Parathyroid adenoma (tissue), 2 donors: Measurements from ENCODE around the gene MOBP.

Source experiments
- H2AFZ ChIP-seq: fragments of 300-600 bp; sonication (generic); one replicate; pipeline ENCODE4 v1.7.0; 2017; ENCODE audit warnings: antibody characterized with exemption, mild to moderate bottlenecking
- H3K27ac ChIP-seq: fragments of 300-600 bp; sonication (generic); one replicate; pipeline ENCODE4 v1.7.0; 2017
- H3K27me3 ChIP-seq: fragments of 300-600 bp; sonication (generic); one replicate; pipeline ENCODE4 v1.7.0; 2017; ENCODE audit warnings: low read length; ENCODE audit not compliant: control insufficient read depth, insufficient read depth
- H3K36me3 ChIP-seq: fragments of 300-600 bp; sonication (generic); one replicate; pipeline ENCODE4 v1.7.0; 2017; ENCODE audit warnings: low read length; ENCODE audit not compliant: control insufficient read depth, insufficient read depth
- H3K4me1 ChIP-seq: fragments of 300-600 bp; sonication (generic); one replicate; pipeline ENCODE4 v1.7.0; 2017; ENCODE audit warnings: control low read depth
- H3K4me2 ChIP-seq: fragments of 300-600 bp; sonication (generic); one replicate; pipeline ENCODE4 v1.7.0; 2017; ENCODE audit warnings: low read length
- H3K4me3 ChIP-seq: fragments of 300-600 bp; sonication (generic); one replicate; pipeline ENCODE4 v1.7.0; 2017; ENCODE audit warnings: low read depth, low read length
- H3K79me2 ChIP-seq: fragments of 300-600 bp; sonication (generic); one replicate; pipeline ENCODE4 v1.7.0; 2017; ENCODE audit warnings: control low read depth
- H3K9ac ChIP-seq: fragments of 300-600 bp; sonication (generic); one replicate; pipeline ENCODE4 v1.7.0; 2017; ENCODE audit warnings: mild to moderate bottlenecking
- H3K9me3 ChIP-seq: fragments of 300-600 bp; sonication (generic); one replicate; pipeline ENCODE4 v1.7.0; 2017; ENCODE audit warnings: low read length; ENCODE audit not compliant: control insufficient read depth
- CTCF ChIP-seq: fragments of 300-600 bp; sonication (generic); IDR thresholded peaks from one replicate; pipeline ENCODE4 v1.7.0; 2017; ENCODE audit warnings: antibody characterized with exemption, mild to moderate bottlenecking
- donor health status: primary hyperparathyroidism.

The MOBP gene

GRCh38 chr3:39433642-39434041 lies 33.8 kb upstream of the MOBP start:
- Histone ChIP-seq H3K79me2 (no peaks in the 10 kb centered on the region), H3K27ac (peak overlapping the region; percentile 5), H3K9me3 (no peaks in the 10 kb centered on the region), H3K36me3 (no peaks in the 10 kb centered on the region), H2AFZ (peak overlapping the region; percentile 8), H3K4me2 (no peak overlapping the region), H3K4me3 (no peak overlapping the region), H3K9ac (no peak overlapping the region), H3K27me3 (no peaks in the 10 kb centered on the region), H3K4me1 (peaks cover 3% of the 10 kb centered on the region)
- TF ChIP-seq CTCF = no peak

GRCh38 chr3:39434574-39434973 lies 32.9 kb upstream of the MOBP start:
- Histone ChIP-seq H3K9ac (no peak overlapping the region), H3K4me1 (peaks cover 9% of the 10 kb centered on the region), H3K27me3 (no peaks in the 10 kb centered on the region), H3K4me2 (no peak overlapping the region), H3K9me3 (no peaks in the 10 kb centered on the region), H3K27ac (no peak overlapping the region), H3K79me2 (no peaks in the 10 kb centered on the region), H2AFZ (no peak overlapping the region), H3K36me3 (no peaks in the 10 kb centered on the region), H3K4me3 (no peak overlapping the region)
- TF ChIP-seq CTCF = no peak

GRCh38 chr3:39435006-39435748 lies 32.3 kb upstream of the MOBP start:
- peaks cover 9% of the 10 kb centered on the region for H3K4me1 ChIP-seq
- H3K27ac ChIP-seq = no peak overlapping the region
- no peak for TF ChIP-seq CTCF
- no peak overlapping the region for H3K4me2 ChIP-seq
- H3K36me3 ChIP-seq = no peaks in the 10 kb centered on the region
- H3K9ac ChIP-seq = no peak overlapping the region
- H2AFZ ChIP-seq = peak overlapping the region; percentile 47
- no peak overlapping the region for H3K4me3 ChIP-seq
- no peaks in the 10 kb centered on the region for H3K9me3 ChIP-seq
- no peaks in the 10 kb centered on the region for H3K79me2 ChIP-seq
- H3K27me3 ChIP-seq = no peaks in the 10 kb centered on the region

GRCh38 chr3:39438880-39439279 lies 28.6 kb upstream of the MOBP start:
- Histone ChIP-seq H3K36me3 (no peaks in the 10 kb centered on the region), H2AFZ (peak overlapping the region; percentile 59), H3K4me1 (peaks cover 23% of the 10 kb centered on the region), H3K9me3 (no peaks in the 10 kb centered on the region), H3K79me2 (no peaks in the 10 kb centered on the region), H3K4me2 (peak overlapping the region; percentile 37), H3K27ac (peak overlapping the region; percentile 81), H3K9ac (no peak overlapping the region), H3K27me3 (no peaks in the 10 kb centered on the region), H3K4me3 (no peak overlapping the region)
- TF ChIP-seq CTCF = no peak

- no peaks in the 10 kb centered on the region for H3K79me2 ChIP-seq
- peaks cover 37% of the 10 kb centered on the region for H3K4me1 ChIP-seq
- H3K4me2 ChIP-seq = no peak overlapping the region
- TF ChIP-seq CTCF = no peak
- no peaks in the 10 kb centered on the region for H3K36me3 ChIP-seq
- no peak overlapping the region for H2AFZ ChIP-seq
- H3K9me3 ChIP-seq = no peaks in the 10 kb centered on the region
- no peak overlapping the region for H3K9ac ChIP-seq
- H3K27ac ChIP-seq = no peak overlapping the region
- H3K4me3 ChIP-seq = no peak overlapping the region
- H3K27me3 ChIP-seq = no peaks in the 10 kb centered on the region
Observed at GRCh38 chr3:39440316-39440715, 27.2 kb upstream of the MOBP start.
